ENCODE measurements around the gene TRNAU1AP. TPM values are rescaled to one million over a fixed set of nuclear protein-coding genes. Genes with fewer than 3 reads are reported as not detected.

TRNAU1AP gene
- total RNA-seq, 1 donor from 2014 or later, result 38.6 TPM

GRCh38 chr1:28613175-28613574, 60.3 kb downstream of the TRNAU1AP start:
- Mint-ChIP-seq H3K36me3 (ENCODE audit: insufficient read depth) (peaks cover 12% of the 10 kb centered on the region), H3K27ac (no peak overlapping the region), H3K4me3 (ENCODE audit: low read depth) (no peak overlapping the region), H3K27me3 (no peaks in the 10 kb centered on the region), H3K9me3 (ENCODE audit: low read depth) (no peaks in the 10 kb centered on the region), H3K4me1 (ENCODE audit: low read depth) (no peaks in the 10 kb centered on the region)
- TF ChIP-seq, protein P1, sequence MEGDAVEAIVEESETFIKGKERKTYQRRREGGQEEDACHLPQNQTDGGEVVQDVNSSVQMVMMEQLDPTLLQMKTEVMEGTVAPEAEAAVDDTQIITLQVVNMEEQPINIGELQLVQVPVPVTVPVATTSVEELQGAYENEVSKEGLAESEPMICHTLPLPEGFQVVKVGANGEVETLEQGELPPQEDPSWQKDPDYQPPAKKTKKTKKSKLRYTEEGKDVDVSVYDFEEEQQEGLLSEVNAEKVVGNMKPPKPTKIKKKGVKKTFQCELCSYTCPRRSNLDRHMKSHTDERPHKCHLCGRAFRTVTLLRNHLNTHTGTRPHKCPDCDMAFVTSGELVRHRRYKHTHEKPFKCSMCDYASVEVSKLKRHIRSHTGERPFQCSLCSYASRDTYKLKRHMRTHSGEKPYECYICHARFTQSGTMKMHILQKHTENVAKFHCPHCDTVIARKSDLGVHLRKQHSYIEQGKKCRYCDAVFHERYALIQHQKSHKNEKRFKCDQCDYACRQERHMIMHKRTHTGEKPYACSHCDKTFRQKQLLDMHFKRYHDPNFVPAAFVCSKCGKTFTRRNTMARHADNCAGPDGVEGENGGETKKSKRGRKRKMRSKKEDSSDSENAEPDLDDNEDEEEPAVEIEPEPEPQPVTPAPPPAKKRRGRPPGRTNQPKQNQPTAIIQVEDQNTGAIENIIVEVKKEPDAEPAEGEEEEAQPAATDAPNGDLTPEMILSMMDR (IDR thresholded peaks at IDR 0.05; ENCODE audit: unreplicated experiment), result no peak
- DNase-seq (ENCODE audit: low spot score, unreplicated experiment), result no peak

Other genes with a start within 250 kb of the TRNAU1AP start
- 13.2 and 13.3 TPM in 2 replicates for gene MED18, start 224.0 kb upstream of the TRNAU1AP start, total RNA-seq
- gene PHACTR4, start 183.3 kb upstream of the TRNAU1AP start, total RNA-seq, result 74.6 and 80.6 TPM in 2 replicates
- 58.4 TPM in 2 replicates for gene RCC1, start 47.0 kb upstream of the TRNAU1AP start, total RNA-seq
- 0.65 and 2.1 TPM in 2 replicates for gene RAB42, start 39.2 kb downstream of the TRNAU1AP start, total RNA-seq
- gene TAF12, start 90.0 kb downstream of the TRNAU1AP start, total RNA-seq, result 18.2 and 20.1 TPM in 2 replicates
- not detected in 2 replicates for gene RNU11, start 95.5 kb downstream of the TRNAU1AP start, total RNA-seq
- gene GMEB1, start 115.7 kb downstream of the TRNAU1AP start, total RNA-seq, result 18.5 and 18.8 TPM in 2 replicates
- gene YTHDF2, start 183.9 kb downstream of the TRNAU1AP start, total RNA-seq, result 133 and 135 TPM in 2 replicates

Data from progenitor cell of endocrine pancreas (in vitro differentiated cells).